GM10248 (cell line): ENCODE measurements around the gene GPC2.

Source experiments
- CTCF ChIA-PET: fragments of 300-600 bp; sonication (Branson Sonifier 250); formaldehyde crosslinking; extraction: SDS; loops from one replicate; lab custom pipeline; 2021; ENCODE audit warnings: antibody characterized with exemption; lab: Yijun Ruan, JAX
- POLR2A ChIA-PET: fragments of 350-650 bp; sonication (Branson Sonifier 250); formaldehyde crosslinking; extraction: SDS; loops from one replicate; lab custom pipeline; 2020; ENCODE audit warnings: antibody characterized with exemption; lab: Yijun Ruan, JAX
- DNase-seq: peaks from one replicate; pipeline ENCODE4 v3.0.0; 2012; ENCODE audit errors: extremely low spot score
- TF ChIP-seq, protein P1 (sequence below): IDR thresholded peaks from 2 replicates; pipeline ENCODE4 v1.5.1; 2012; ENCODE audit warnings: mild to moderate bottlenecking, low read depth; ENCODE audit errors: extremely low read depth, missing control alignments, control extremely low read depth

Gene GPC2

DNA sequence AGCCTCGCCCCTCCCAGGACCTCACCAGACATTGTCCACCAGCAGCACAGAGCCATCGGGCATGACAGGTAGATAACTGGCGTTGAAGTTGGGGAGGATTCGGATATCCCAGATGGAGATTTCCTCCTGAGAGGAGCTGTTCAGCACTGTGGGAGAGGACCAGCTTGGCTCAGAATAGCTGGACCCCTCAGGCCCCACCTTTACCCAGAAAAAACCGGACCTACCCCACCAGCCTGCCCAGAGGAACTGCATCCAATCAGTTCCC lies 20.2 kb downstream of the GPC2 start:
- TF ChIP-seq, protein P1, sequence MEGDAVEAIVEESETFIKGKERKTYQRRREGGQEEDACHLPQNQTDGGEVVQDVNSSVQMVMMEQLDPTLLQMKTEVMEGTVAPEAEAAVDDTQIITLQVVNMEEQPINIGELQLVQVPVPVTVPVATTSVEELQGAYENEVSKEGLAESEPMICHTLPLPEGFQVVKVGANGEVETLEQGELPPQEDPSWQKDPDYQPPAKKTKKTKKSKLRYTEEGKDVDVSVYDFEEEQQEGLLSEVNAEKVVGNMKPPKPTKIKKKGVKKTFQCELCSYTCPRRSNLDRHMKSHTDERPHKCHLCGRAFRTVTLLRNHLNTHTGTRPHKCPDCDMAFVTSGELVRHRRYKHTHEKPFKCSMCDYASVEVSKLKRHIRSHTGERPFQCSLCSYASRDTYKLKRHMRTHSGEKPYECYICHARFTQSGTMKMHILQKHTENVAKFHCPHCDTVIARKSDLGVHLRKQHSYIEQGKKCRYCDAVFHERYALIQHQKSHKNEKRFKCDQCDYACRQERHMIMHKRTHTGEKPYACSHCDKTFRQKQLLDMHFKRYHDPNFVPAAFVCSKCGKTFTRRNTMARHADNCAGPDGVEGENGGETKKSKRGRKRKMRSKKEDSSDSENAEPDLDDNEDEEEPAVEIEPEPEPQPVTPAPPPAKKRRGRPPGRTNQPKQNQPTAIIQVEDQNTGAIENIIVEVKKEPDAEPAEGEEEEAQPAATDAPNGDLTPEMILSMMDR = no peak
- ChIA-PET POLR2A (interaction anchor here (0.5 to 0.8 kb wide), 2 partner anchors 8 to 734 kb away, joined by 3 to 4 read pairs; partner anchors contain the start of gene LAMTOR4), CTCF (interaction anchor here (0.8 to 3.9 kb wide), 8 partner anchors 9 to 251 kb away, joined by 3 to 24 read pairs (median 3); partner anchors contain the start of gene GAL3ST4)
- DNase-seq = no peak

DNA sequence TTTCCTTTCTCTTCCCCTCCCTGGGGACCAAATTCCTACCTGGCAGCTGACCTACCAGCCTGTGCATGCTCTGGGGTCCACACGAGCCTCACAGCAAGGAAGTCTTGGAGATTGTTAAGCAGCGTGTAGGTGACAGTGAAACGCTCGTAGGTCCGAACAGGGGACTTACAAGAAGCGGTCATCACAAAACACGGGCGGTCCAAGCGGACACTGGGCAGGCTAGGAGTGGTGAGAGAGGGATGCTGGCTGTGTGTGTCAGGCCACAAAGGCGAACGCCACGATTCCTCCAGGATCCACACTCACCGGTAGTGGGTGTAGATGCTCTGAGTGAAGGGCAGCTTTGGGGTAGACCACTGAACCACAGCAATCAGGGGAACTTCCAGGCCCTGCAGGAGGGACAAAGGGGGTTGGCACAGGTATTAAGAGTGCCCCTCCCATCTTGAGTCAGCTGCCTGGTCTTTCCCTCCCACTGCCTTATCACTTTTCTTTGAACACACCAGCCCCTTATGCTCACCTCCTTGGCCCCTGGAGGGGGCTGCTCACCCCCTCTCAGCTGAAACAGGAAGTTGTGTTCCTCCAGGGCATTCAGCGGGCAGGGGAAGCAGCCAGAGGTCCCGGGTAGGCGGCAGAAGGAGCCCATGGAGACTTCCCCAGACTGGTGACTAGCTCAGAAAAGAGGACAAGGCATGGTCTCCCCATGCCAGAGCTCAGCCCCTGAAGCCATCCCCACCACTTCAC lies 20.7 kb downstream of the GPC2 start:
- POLR2A ChIA-PET = interaction anchor here (0.8 kb wide), 1 partner anchor 8 kb away, joined by 3 read pairs; the partner anchor contains the start of gene LAMTOR4
- CTCF ChIA-PET = interaction anchor here (0.8 to 3.9 kb wide), 8 partner anchors 10 to 252 kb away, joined by 3 to 24 read pairs (median 3); partner anchors contain the start of genes GAL3ST4 and PVRIG
- TF ChIP-seq, protein P1 = no peak
- DNase-seq = peak; percentile 28

DNA sequence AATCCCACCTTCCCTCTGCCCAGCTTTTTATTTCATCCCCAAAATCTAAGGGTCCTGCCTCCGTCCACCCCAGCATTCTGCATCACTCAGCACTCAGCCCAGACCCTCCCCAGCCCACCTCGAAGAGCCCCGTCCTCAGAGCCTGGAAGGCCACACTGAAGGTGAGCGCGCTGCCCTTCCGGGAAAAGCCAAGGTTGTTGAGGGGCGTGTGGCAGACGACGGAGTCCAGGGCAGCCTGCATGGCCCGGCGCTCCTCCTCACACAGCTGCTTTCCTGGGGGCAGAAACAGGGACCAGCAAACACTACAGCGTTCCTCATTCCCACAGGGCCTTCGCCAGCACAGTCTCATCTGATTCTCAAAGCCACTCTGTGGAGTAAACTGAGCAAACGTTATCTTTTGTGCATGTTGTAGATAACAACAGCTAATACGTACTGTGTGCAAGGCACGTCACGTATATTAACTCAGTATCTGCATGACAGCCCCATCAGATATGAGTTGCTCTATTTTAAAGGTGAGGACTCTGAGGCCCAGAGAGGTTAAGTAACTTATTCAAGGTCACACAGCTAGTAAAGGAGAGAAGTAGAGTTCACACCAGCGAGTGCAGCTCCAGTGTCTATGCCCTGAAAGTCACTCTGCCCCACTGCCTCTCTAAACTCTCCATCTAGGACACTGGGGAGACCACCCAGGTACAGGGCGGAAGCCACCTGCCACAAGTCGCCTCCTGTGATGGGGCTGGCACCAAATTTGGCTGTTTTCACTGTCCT lies 21.4 kb downstream of the GPC2 start:
- TF ChIP-seq, protein P1 = no peak
- ChIA-PET CTCF (interaction anchor here (0.9 to 3.9 kb wide), 5 partner anchors 10 to 64 kb away, joined by 3 to 24 read pairs (median 3); partner anchors contain the start of gene PVRIG), POLR2A (no interaction called here)
- no peak for DNase-seq

DNA sequence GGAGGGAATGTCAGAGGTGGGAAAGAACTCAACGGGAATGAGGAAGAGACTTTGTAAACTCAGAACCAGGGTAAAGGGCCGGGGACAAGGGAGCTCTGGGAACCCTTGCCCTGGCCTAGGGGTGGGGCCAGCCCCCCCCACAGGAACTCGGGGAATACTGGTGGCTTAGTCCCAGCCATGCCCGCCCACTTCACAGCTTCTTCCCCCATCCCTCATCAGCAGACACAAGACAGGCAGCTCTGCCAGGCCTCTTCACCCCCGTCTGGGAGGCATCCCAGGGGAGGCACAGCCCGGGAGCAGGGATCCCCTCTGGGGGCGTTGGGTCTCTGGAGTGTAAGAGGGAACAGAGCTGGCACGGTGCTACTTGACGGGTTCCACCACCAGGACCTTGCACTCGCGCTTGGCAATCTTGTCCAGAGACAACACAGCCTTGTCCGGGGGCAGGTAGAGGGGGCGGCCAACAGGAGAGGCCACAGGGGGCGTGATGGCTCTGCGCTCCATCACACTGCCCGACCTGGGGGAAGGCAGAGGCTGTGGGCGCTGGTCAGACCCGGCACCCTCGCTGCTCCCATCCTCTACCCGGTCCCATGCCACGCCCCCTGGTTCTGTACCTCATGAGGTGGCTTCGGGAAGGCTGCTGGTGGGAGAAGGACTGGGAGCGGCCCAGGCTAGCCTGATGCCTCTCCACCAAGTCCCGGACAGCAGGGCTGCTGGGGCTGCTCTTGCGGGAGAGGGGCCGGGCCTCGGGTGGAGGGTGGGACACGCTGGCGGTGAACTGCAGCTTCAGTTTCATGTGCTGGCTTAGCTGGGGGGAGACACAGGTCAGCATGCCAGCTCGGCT lies 22.3 kb downstream of the GPC2 start:
- ChIA-PET POLR2A (no interaction called here), CTCF (interaction anchor here (0.9 to 3.9 kb wide), 3 partner anchors 20 to 35 kb away, joined by 3 to 24 read pairs (median 3); no protein-coding TSS in a partner anchor)
- TF ChIP-seq, protein P1 = no peak
- no peak for DNase-seq

DNA sequence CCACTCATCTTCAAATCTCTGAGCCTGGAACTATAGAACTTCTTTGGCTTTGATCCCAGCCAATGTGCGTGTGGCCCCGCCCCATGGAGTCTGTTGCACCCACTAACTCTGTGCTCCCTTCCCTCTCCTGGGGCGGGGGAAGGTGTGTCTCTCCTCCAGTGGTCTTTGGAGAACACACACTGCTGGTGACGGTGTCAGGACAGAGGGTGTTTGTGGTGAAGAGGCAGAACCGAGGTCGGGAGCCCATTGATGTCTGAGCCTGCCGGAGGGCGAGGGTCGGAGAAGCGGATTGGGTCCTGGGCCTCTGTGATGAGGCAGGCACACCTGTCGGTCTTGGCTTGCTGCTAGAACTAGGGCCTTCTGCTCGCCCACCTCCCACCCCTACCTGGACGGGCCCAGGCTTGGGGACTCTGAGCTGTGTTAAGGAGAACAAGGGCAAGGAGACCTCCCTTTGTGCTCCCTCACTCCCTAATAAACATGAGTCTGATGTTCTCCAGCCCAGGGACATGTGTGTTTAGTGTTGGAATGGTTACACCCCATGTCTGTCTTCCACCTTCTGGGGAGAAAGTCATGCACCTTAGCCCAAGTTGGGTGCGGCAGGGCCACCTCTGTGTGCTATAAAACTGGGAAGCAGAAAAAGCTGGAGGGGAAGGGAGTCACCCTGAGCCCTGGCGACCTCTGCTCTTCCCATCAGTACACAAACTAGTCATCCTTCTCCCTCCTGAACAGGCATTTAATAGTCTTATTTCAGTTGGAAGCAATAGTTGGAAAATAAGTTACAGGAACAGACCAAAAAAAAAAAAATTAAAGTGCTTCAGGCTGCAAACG lies 23.3 kb downstream of the GPC2 start:
- DNase-seq = no peak
- ChIA-PET POLR2A (no interaction called here), CTCF (interaction anchor here (1.3 to 3.9 kb wide), 2 partner anchors 14 to 22 kb away, joined by 3 to 24 read pairs; no protein-coding TSS in a partner anchor)
- TF ChIP-seq, protein P1 = no peak
